ENCODE results near the gene PDE4B. TPM values are rescaled to one million over a fixed set of nuclear protein-coding genes. Genes with fewer than 3 reads are reported as not detected.

PDE4B gene
- polyA plus RNA-seq, 1 experiment = 20.6 TPM

DNA sequence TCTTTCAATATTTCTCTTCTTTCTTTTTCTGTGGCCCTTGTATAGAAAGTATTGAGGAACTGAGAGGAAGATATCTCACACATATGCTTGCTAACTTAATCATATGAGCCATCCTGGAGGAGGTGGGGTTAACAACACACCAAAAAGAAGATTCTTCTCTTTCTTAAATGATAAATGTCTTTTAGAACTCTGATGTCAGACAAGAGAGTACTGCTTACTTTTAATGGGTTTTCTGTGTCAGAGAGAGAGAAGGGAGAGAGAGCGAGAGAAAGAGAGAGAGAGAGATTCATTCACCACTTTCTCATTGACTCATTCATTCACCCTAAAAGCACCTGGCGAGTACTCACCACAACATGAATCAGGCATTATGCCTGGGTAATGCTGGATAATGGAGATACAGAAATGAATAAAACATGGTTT, 490.9 kb downstream of the PDE4B start:
- H3K27me3 ChIP-seq (ENCODE audit: control insufficient read depth, insufficient read depth, low read length) = no peaks in the 10 kb centered on the region
- POLR2A ChIA-PET = no interaction called here
- no peaks in the 10 kb centered on the region for H3K36me3 ChIP-seq (ENCODE audit: control insufficient read depth, insufficient read depth, low read length)
- H3K4me3 ChIP-seq (ENCODE audit: low read depth, low read length) = no peak overlapping the region
- no peak for DNase-seq (ENCODE audit: low read depth)
- TF ChIP-seq, protein P1, sequence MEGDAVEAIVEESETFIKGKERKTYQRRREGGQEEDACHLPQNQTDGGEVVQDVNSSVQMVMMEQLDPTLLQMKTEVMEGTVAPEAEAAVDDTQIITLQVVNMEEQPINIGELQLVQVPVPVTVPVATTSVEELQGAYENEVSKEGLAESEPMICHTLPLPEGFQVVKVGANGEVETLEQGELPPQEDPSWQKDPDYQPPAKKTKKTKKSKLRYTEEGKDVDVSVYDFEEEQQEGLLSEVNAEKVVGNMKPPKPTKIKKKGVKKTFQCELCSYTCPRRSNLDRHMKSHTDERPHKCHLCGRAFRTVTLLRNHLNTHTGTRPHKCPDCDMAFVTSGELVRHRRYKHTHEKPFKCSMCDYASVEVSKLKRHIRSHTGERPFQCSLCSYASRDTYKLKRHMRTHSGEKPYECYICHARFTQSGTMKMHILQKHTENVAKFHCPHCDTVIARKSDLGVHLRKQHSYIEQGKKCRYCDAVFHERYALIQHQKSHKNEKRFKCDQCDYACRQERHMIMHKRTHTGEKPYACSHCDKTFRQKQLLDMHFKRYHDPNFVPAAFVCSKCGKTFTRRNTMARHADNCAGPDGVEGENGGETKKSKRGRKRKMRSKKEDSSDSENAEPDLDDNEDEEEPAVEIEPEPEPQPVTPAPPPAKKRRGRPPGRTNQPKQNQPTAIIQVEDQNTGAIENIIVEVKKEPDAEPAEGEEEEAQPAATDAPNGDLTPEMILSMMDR (IDR thresholded peaks at IDR 0.05; ENCODE audit: insufficient read depth, low read depth, low read length) = no peak
- CTCF ChIA-PET = interaction anchor here (1.0 kb wide), 1 partner anchor 152 kb away, joined by 4 read pairs; no protein-coding TSS in a partner anchor

DNA sequence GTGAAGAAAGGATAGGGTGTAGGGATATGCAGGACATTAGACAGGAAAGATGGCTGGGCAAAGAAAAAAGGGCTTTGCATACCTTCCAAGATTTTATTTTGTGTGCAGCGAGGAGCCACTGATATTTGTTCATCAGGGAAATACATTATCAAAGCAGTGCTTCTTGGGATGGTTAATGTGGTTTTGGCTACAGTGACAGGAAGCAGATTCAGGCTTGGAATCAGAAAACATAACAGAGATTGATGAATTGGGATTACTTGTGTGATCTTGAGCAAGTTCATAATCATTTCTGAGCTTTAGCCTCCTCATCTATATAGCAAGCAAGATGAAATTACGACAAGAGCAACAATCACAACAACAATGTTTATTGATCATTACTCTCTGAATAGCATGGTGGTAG, 492.1 kb downstream of the PDE4B start:
- TF ChIP-seq, protein P1 (IDR thresholded peaks at IDR 0.05; ENCODE audit: insufficient read depth, low read depth, low read length) = no peak
- no peak for DNase-seq (ENCODE audit: low read depth)
- Histone ChIP-seq H3K27me3 (ENCODE audit: control insufficient read depth, insufficient read depth, low read length) (no peaks in the 10 kb centered on the region), H3K4me3 (ENCODE audit: low read depth, low read length) (no peak overlapping the region), H3K36me3 (ENCODE audit: control insufficient read depth, insufficient read depth, low read length) (no peaks in the 10 kb centered on the region)
- ChIA-PET POLR2A (no interaction called here), CTCF (no interaction called here)

DNA sequence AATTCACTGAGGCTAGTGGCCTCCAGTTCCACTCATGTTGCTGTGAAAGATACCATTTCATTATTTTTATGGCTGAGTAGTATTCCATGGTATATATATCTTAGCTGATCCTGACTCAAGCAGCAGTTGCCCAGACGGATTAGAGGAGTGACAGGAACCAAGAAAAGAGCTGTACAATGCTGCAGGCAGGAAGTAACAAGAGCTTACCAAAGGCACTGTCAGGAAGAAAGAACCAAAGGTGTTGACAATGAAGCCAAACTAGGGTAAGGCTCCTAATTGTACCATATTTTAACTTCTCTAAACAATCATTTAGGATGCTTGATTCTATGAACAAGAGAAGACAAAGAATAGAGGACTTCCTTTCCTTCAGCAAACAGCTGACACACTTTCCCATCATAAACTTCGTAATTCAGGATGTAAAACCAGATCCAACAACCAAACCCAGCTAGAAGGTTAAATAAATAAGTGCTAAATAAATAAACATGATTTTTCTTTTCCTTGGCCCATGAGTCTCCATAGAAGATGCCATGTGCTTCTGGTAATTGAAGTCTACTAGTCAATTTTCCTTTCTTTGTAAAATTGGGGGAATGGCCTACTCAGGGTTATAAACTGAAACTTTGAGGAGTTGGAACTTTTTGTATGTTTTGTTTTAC, 493.0 kb downstream of the PDE4B start:
- H3K36me3 ChIP-seq (ENCODE audit: control insufficient read depth, insufficient read depth, low read length) = no peaks in the 10 kb centered on the region
- H3K4me3 ChIP-seq (ENCODE audit: low read depth, low read length) = no peak overlapping the region
- no peaks in the 10 kb centered on the region for H3K27me3 ChIP-seq (ENCODE audit: control insufficient read depth, insufficient read depth, low read length)
- TF ChIP-seq, protein P1 (IDR thresholded peaks at IDR 0.05; ENCODE audit: insufficient read depth, low read depth, low read length) = no peak
- POLR2A ChIA-PET = no interaction called here
- CTCF ChIA-PET = no interaction called here
- DNase-seq (ENCODE audit: low read depth) = no peak

GRCh38 chr1:66286307-66286706, 493.6 kb downstream of the PDE4B start:
- Histone ChIP-seq H3K36me3 (ENCODE audit: control insufficient read depth, insufficient read depth, low read length) (no peaks in the 10 kb centered on the region), H3K27me3 (ENCODE audit: control insufficient read depth, insufficient read depth, low read length) (no peaks in the 10 kb centered on the region), H3K4me3 (ENCODE audit: low read depth, low read length) (no peak overlapping the region)
- TF ChIP-seq, protein P1 (IDR thresholded peaks at IDR 0.05; ENCODE audit: insufficient read depth, low read depth, low read length) = no peak
- no peak for DNase-seq (ENCODE audit: low read depth)
- ChIA-PET POLR2A (no interaction called here), CTCF (no interaction called here)

- Histone ChIP-seq H3K4me3 (ENCODE audit: low read depth, low read length) (no peak overlapping the region), H3K36me3 (ENCODE audit: control insufficient read depth, insufficient read depth, low read length) (no peaks in the 10 kb centered on the region), H3K27me3 (ENCODE audit: control insufficient read depth, insufficient read depth, low read length) (no peaks in the 10 kb centered on the region)
- no peak for DNase-seq (ENCODE audit: low read depth)
- ChIA-PET POLR2A (interaction anchor here (0.6 kb wide), 1 partner anchor 24 kb away, joined by 4 read pairs; no protein-coding TSS in a partner anchor), CTCF (interaction anchor here (0.8 kb wide), 1 partner anchor 10 kb away, joined by 3 read pairs; no protein-coding TSS in a partner anchor)
- TF ChIP-seq, protein P1 (IDR thresholded peaks at IDR 0.05; ENCODE audit: insufficient read depth, low read depth, low read length) = no peak
Observed at GRCh38 chr1:66288048-66288447, 495.4 kb downstream of the PDE4B start.
